GM19240 (cell line): Measurements from ENCODE around the gene SLC4A1AP.

Experiments used
- DNase-seq: peaks from one replicate; pipeline ENCODE4 v3.0.0; 2011; ENCODE audit warnings: low spot score; ENCODE audit not compliant: insufficient read length

Gene SLC4A1AP

DNA sequence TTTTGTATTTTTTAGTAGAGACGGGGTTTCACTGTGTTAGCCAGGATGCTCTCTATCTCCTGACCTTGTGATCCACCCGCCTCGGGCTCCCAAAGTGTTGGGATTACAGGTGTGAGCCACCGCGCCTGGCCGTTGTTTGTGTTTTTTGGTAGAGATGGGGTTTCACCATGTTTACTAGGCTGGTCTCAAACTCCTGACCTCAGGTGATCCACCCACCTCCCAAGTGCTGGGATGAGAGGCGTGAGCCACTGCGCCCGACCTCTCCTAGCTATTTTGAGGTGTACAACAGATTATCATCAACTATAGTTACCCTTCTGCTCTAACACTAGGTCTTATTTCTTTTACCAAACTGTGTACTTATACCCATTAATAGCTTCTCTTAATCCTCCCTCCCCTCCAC is 78.9 kb downstream of the SLC4A1AP start:
- no peak for DNase-seq
